ENCODE measurements around the gene MAPK8IP3. TPM values are rescaled to one million over a fixed set of nuclear protein-coding genes. Genes with fewer than 3 reads are reported as not detected.

MAPK8IP3 gene
- polyA plus RNA-seq, 3 donors: 1.1 to 185 (median 2.1) TPM

DNA sequence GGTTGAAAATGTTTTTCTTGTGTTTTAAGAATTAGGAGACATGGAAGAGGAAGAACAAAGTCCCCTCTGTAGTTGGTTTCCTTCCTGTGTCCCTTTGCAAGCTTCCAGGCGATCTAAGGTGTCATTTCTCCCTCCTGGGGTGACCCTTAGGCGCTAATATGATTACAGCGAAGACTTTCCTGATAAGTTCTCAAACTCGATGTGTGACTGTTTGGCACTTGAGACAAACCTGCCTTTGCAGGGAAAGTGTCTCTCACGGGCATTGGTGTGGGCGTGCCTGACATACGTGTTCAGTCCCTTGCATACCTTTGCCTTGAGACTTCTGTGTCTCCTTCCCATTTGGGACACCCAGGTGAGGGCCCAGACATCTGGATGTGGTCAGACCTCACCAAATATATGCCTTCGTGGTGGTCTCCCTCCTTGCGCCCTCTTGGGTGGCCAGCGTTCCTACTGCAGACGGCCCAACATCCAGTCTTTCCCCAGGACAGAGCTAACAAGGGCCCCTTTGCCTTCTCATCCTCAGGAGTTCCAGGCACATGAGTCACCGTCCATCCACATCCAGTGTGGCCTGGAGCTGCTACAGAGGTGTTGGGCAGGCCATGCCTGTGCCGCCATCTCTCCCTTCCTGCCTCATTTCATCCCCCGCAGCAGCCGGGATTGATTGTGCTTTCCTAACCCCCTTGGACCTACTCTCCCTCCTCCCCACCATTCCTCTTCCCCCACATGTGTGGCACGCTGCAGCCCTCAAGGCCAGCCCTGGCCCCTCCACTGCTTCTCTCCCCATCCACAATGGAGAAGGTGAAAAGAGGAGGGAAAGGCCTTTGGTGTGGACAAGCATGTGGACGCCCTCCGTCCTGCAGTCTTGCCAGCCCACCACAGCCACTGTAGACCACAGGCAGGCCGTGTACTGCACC, 31.0 kb upstream of the MAPK8IP3 start:
- Mint-ChIP-seq H3K4me3 (no peak overlapping the region), H3K27ac (peak overlapping the region in 2 of 7 donors; percentile 23 to 64), H3K4me1 (peaks cover 13% of the 10 kb centered on the region), H3K36me3 (peaks cover 56 to 61% of the 10 kb centered on the region in 2 donors), H3K9me3 (no peaks in the 10 kb centered on the region), H3K27me3 (ENCODE audit: low read depth in 3 of 3) (peaks cover 0 to 4% (median 1%) of the 10 kb centered on the region in 3 donors)
- intact Hi-C loops (cut with micrococcal nuclease): loop anchor here in 1 of 2 donors (5.0 to 10.0 kb wide), 2 partner anchors 52 to 60 kb away; partner anchors contain the start of genes CRAMP1 and IFT140
- Histone ChIP-seq H3K4me3 (replicated peaks in 1 of 3; ENCODE audit: low read depth in 2 of 3, low read length in 3 of 3) (no peak overlapping the region), H4K20me1 (ENCODE audit: insufficient read depth, low read length) (no peaks in the 10 kb centered on the region), H3K9me3 (replicated peaks in 1 of 2; ENCODE audit: control insufficient read depth in 1 of 2, insufficient read depth in 1 of 2, low read length in 2 of 2) (no peaks in the 10 kb centered on the region), H3K79me2 (ENCODE audit: insufficient read depth, low read length) (peaks cover 18% of the 10 kb centered on the region), H3K36me3 (replicated peaks in 1 of 2; ENCODE audit: control insufficient read depth in 1 of 2, insufficient read depth in 2 of 2, low read length in 2 of 2) (peaks cover 54 to 65% of the 10 kb centered on the region in 2 donors), H3K27me3 (ENCODE audit: control insufficient read depth in 2 of 2, insufficient read depth in 2 of 2, low read length in 2 of 2) (no peaks in the 10 kb centered on the region), H3K27ac (ENCODE audit: low read depth in 1 of 2, low read length in 2 of 2) (no peak overlapping the region), H3K9ac (ENCODE audit: insufficient read depth, low read length, poor library complexity, severe bottlenecking) (no peak overlapping the region), H3K4me2 (replicated peaks; ENCODE audit: extremely low read depth, low read length, poor library complexity, severe bottlenecking) (no peak overlapping the region), H3K4me1 (ENCODE audit: control insufficient read depth in 1 of 2, insufficient read depth in 2 of 2, low read length in 2 of 2) (peaks cover 13 to 18% of the 10 kb centered on the region in 2 donors), H2AFZ (ENCODE audit: insufficient read depth, low read depth, low read length, poor library complexity, severe bottlenecking) (no peak overlapping the region)
- TF ChIP-seq, protein P1, sequence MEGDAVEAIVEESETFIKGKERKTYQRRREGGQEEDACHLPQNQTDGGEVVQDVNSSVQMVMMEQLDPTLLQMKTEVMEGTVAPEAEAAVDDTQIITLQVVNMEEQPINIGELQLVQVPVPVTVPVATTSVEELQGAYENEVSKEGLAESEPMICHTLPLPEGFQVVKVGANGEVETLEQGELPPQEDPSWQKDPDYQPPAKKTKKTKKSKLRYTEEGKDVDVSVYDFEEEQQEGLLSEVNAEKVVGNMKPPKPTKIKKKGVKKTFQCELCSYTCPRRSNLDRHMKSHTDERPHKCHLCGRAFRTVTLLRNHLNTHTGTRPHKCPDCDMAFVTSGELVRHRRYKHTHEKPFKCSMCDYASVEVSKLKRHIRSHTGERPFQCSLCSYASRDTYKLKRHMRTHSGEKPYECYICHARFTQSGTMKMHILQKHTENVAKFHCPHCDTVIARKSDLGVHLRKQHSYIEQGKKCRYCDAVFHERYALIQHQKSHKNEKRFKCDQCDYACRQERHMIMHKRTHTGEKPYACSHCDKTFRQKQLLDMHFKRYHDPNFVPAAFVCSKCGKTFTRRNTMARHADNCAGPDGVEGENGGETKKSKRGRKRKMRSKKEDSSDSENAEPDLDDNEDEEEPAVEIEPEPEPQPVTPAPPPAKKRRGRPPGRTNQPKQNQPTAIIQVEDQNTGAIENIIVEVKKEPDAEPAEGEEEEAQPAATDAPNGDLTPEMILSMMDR (IDR thresholded peaks at IDR 0.05): no peak
- DNase-seq: no peak
- WGBS (ENCODE audit: insufficient coverage): 95% methylated on average over 16 of the region's 19 CpGs

- no peak overlapping the region for H2AFZ ChIP-seq (ENCODE audit: insufficient read depth, low read depth, low read length, poor library complexity, severe bottlenecking)
- no peak overlapping the region for H3K9ac ChIP-seq (ENCODE audit: insufficient read depth, low read length, poor library complexity, severe bottlenecking)
- no peak overlapping the region for H3K4me2 ChIP-seq (replicated peaks; ENCODE audit: extremely low read depth, low read length, poor library complexity, severe bottlenecking)
- H3K4me3 ChIP-seq (replicated peaks in 1 of 3; ENCODE audit: low read depth in 2 of 3, low read length in 3 of 3): no peak overlapping the region
- H3K4me3 Mint-ChIP-seq: no peak overlapping the region
- peaks cover 0 to 2% (median 1%) of the 10 kb centered on the region in 3 donors for H3K27me3 Mint-ChIP-seq (ENCODE audit: low read depth in 3 of 3)
- H3K4me1 Mint-ChIP-seq: peaks cover 18% of the 10 kb centered on the region
- DNase-seq: no peak
- H4K20me1 ChIP-seq (ENCODE audit: insufficient read depth, low read length): no peaks in the 10 kb centered on the region
- H3K4me1 ChIP-seq (ENCODE audit: control insufficient read depth in 1 of 2, insufficient read depth in 2 of 2, low read length in 2 of 2): peaks cover 13 to 18% of the 10 kb centered on the region in 2 donors
- peaks cover 35% of the 10 kb centered on the region for H3K79me2 ChIP-seq (ENCODE audit: insufficient read depth, low read length)
- H3K27me3 ChIP-seq (ENCODE audit: control insufficient read depth in 2 of 2, insufficient read depth in 2 of 2, low read length in 2 of 2): no peaks in the 10 kb centered on the region
- peak overlapping the region in 2 of 7 donors; percentile 21 to 59 for H3K27ac Mint-ChIP-seq
- intact Hi-C loops (cut with micrococcal nuclease): loop anchor here in 1 of 2 donors (5.0 to 10.0 kb wide), 2 partner anchors 51 to 62 kb away; partner anchors contain the start of genes CRAMP1 and IFT140
- TF ChIP-seq, protein P1 (IDR thresholded peaks at IDR 0.05): no peak
- 89% methylated on average over 6 of the region's 12 CpGs for WGBS (ENCODE audit: insufficient coverage)
- H3K36me3 Mint-ChIP-seq: peaks cover 40 to 47% of the 10 kb centered on the region in 2 donors
- H3K9me3 Mint-ChIP-seq: no peaks in the 10 kb centered on the region
- H3K27ac ChIP-seq (ENCODE audit: low read depth in 1 of 2, low read length in 2 of 2): no peak overlapping the region
- H3K36me3 ChIP-seq (replicated peaks in 1 of 2; ENCODE audit: control insufficient read depth in 1 of 2, insufficient read depth in 2 of 2, low read length in 2 of 2): peaks cover 39 to 50% of the 10 kb centered on the region in 2 donors
- no peaks in the 10 kb centered on the region for H3K9me3 ChIP-seq (replicated peaks in 1 of 2; ENCODE audit: control insufficient read depth in 1 of 2, insufficient read depth in 1 of 2, low read length in 2 of 2)
Measured at GRCh38 chr16:1676661-1677060, 29.3 kb upstream of the MAPK8IP3 start.
